HG03378 (cell line): ENCODE data around the gene LCN10.
A peak's percentile ranks its signal among the peaks of the same experiment; 100 is the strongest.
"Not testable (repeated sequence)": the region's sequence is repeated elsewhere in the genome, so short reads cannot be mapped to it uniquely, and the experiment has no call there.

ENCODE experiments used
- ATAC-seq: cut with Tn5 transposase; IDR thresholded peaks from one replicate; pipeline ENCODE4 v1.9.1; 2021; ENCODE audit warnings: mild to moderate bottlenecking, moderate library complexity; ENCODE audit not compliant: unreplicated experiment

The LCN10 gene

GRCh38 chr9:136704741-136705140 lies 38.0 kb downstream of the LCN10 start:
- ATAC-seq: not testable (repeated sequence)

DNA sequence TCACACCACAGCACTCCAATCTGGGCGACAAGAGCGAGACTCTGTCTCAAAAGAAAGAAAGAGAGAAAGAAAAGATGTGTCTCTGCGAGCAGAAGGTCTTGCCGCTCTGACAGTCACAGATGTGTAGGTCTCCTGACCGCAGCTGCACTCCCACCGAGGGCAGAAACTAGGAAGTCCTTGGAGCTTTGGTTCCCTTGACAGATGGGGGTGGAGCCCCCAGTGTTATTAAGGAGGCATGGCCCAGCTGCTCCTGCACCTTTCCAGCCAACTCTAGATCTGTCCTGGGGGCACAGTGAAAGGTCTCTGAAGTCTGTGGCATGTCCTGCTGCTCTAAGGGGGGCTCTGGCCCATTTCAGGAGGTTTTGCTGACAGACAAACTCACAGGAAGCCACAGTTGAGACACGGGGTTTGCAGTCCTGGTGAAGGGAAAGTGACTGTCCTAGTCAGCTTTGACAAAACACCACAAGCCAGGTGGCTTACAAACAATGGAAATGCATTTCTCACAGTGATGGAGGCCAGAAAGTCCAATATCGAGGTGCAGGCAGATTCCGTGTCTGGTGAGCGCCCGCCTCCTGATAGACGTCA lies 39.4 kb downstream of the LCN10 start:
- no peak for ATAC-seq

GRCh38 chr9:136701668-136702053 lies 41.1 kb downstream of the LCN10 start:
- ATAC-seq: no peak

DNA sequence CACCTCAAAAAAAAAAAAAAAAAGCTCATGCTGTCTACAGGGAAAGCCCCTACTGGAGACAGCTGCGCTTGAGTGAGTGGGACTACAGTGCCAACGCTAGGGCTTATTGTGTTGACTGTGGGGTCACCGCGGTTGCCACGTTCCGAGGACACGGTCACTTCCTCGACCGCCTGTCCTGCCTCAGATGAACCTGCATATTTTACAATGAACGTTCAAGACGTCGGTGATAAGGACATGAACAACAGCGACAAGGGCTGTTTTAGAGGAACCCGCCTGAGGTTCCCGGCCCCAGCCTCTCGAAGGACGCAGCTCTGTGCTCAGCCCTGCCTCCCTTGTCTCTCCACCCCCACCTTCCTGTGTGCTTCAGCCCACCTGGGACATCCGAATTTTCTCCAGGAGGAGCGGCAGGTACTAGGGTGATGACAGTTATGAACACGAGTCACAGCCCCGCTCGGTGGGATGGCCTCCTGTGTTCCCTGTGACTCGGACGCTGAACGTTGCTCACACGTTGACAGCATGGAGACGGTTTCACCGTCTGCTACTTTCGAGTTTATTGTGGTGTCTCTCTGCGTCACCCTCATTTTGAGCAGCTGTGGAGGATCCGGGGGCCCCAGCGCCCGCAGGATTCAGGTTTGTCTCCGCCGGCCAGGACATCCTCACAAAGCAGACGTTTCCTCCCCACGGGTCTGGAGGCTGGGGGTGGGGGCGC lies 41.6 kb downstream of the LCN10 start:
- ATAC-seq: peak; percentile 49

DNA sequence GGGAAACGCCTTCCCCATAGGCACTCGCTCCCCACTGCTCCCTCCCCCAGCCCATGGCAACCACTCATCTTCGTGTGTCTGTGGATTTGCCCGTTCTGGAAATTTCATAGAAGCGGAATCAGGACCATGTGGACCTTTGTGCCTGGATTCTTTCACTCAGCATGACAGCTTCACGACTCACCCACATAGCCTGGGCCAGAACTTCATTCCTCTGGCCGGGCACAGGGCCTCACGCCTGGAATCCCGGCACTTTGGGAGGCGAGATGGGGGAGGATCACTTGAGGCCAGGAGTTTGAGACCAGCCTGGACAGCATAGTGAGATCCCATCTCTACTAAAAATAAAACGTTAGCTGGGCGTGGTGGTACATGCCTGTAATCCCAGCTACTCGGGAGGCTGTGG lies 42.4 kb downstream of the LCN10 start:
- no peak for ATAC-seq

GRCh38 chr9:136698635-136699246 lies 44.0 kb downstream of the LCN10 start:
- no peak for ATAC-seq

DNA sequence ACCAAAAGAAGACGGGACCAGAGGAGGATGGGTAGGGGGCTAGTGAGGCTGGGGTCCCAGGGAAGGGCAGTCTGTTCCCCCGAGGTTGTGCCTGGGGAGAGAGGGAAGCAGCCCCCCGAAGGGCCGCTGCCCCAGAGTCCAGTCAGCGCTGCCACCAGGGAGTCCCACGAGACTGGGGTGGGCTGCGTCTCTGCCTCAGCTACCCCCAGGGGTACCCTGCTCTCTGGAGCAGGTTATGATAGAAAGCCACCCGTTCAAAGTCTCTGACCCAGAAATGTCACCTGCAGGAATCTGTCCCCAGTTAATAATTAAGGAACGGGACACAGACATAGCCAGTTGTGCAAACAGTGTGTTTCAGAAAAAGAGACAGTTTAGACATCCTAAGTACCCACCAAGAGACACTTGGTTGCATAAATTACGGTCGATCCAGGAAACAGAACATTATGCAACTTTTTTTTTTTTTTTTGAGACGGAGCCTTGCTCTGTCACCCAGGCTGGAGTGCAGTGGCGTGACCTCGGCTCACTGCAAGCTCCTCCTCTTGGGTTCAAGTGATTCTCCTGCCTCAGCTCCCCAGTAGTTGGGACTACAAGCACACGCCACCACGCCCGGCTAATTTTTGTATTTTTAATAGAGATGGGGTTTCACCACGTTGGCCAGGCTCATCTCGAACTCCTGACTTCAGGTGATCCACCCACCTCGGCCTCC lies 44.8 kb downstream of the LCN10 start:
- no peak for ATAC-seq

DNA sequence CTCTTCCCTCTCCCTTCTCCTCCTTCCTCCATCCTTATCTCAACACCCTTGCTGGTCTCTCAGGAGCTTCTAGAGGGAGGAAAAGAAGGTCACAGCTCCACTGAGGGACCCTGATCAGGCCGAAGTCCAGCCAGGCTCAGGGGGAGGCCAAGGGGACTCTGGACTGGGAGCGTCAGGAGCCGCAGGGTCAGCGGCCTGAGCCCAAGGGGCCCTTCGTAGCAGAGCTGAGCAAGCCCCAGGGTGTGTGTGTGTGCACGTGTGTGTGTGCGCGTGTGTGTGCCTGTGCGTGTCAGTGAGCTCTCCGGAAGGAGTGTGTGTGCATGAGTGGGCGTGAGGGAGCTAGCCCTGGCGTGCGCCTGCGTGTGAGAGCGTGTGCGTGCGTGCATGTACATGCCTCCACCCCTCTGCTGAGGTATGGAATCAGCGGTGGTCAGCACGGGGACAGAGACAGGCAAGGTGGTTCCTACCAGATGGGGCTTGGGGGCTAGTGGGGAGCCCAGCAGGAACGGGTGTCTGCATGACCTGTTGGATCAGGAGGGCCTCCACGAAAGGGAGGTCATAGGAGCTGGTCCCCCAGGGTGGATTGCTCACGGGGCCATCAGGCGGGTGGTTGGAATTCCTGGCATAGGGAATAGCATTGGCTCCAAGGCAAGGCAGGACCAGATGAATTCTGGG lies 45.5 kb downstream of the LCN10 start:
- no peak for ATAC-seq

GRCh38 chr9:136696502-136696901 lies 46.2 kb downstream of the LCN10 start:
- no peak for ATAC-seq

DNA sequence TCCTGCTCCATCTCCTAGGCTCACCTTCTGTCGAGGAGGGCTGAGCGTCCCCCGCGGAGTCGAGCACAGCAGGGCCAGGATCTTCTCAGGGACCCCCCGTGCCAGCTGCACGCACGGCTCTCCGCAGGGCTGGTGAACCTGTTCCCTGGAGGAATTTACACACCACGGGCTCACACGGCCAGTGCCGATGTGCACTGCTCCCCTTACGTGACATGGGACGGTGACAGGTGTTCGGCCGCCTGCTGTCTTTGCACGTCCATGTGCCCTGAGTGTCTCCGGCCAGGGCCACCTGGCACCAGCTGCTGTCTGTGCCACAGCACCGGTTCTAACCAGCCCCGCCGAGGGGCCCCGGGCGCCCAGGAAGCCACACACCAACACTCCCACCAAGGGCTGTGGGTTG lies 46.8 kb downstream of the LCN10 start:
- no peak for ATAC-seq

GRCh38 chr9:136695435-136695895 lies 47.3 kb downstream of the LCN10 start:
- no peak for ATAC-seq

DNA sequence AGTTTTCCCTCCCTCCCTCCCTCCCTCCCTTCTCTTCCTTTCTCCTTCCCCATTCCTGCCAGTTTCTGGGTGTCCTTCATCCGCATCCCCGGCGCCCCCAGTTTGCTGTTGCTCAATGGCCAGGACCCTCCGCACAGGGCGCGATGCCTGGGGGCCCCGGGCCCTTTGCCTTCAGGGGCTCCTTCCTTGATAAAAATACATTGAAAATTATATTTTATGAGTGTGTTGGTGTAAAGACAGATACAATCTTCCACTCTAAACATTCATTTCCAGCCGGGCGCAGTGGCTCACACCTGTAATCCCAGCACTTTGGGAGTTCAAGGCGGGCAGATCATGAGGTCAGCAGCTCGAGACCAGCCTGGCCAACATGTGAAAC lies 47.9 kb downstream of the LCN10 start:
- ATAC-seq: no peak

GRCh38 chr9:136694163-136694871 lies 48.4 kb downstream of the LCN10 start:
- ATAC-seq: no peak

GRCh38 chr9:136693490-136694162 lies 49.1 kb downstream of the LCN10 start:
- no peak for ATAC-seq

DNA sequence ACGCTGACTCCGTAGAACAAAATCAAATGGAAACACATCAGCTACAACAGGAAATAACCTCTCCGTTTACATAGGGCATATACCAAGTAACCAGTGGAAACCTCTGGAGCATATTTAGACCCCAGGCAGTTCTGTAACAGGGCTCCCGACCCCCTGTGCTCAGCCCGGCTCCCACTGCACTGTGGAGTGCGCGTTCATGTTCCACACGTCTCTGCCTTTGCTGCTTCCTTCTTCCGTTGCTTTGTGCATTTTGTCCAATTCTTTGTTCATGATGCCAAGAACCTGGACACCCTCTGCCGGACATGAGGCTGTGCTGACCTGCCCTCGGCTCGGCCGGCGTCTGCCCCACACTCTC lies 49.6 kb downstream of the LCN10 start:
- no peak for ATAC-seq

GRCh38 chr9:136692185-136693134 lies 50.3 kb downstream of the LCN10 start:
- ATAC-seq: no peak

GRCh38 chr9:136691316-136692184 lies 51.2 kb downstream of the LCN10 start:
- ATAC-seq: no peak

GRCh38 chr9:136690806-136691261 lies 51.9 kb downstream of the LCN10 start:
- no peak for ATAC-seq
